GM12878 (cell line): ENCODE data around the gene MLLT3. TPM values are rescaled to one million over a fixed set of nuclear protein-coding genes. Genes with fewer than 3 reads are reported as not detected.
A peak's percentile ranks its signal among the peaks of the same experiment; 100 is the strongest.

Source experiments
- ATAC-seq: fragments of 200-7000 bp; cut with Tn5 transposase; 3 replicates; pipeline ENCODE4 v1.9.1; 2020; ENCODE audit warnings: mild to moderate bottlenecking, moderate library complexity
- BruUV-seq: library from RNA; stranded (reverse); fragments of 400-500 nt; replicated peaks from 2 replicates; lab custom pipeline; 2021; lab: Mats Ljungman, UMichigan
- CTCF ChIA-PET: fragments of 300-600 bp; sonication (Branson Sonifier 250); formaldehyde crosslinking; extraction: SDS; loops from one replicate; lab custom pipeline; 2021; ENCODE audit warnings: inconsistent platforms; lab: Yijun Ruan, JAX
- POLR2A ChIA-PET: fragments of 350-600 bp; formaldehyde crosslinking; extraction: SDS; loops from one replicate; lab custom pipeline; 2021; ENCODE audit warnings: inconsistent platforms; lab: Charles Lee
- RAD21 ChIA-PET: fragments of 300-600 bp; sonication (Branson Sonifier 250); formaldehyde crosslinking; loops from one replicate; lab custom pipeline; 2023; ENCODE audit warnings: antibody characterized with exemption; ENCODE audit not compliant: unreplicated experiment; lab: Charles Lee
- SMC1A ChIA-PET: fragments of 300-600 bp; sonication (Branson Sonifier 250); formaldehyde crosslinking; loops from one replicate; lab custom pipeline; 2023; ENCODE audit not compliant: unreplicated experiment, uncharacterized antibody; lab: Charles Lee
- DNase-seq: peaks from one replicate; pipeline ENCODE4 v3.0.0-alpha.2; 2011; ENCODE audit warnings: low read depth, low spot score
- FAIRE-seq: peaks from 3 replicates; lab custom pipeline; 2011; peaks lifted over from hg19 to GRCh38; lab: Jason Lieb, UNC
- H2AFZ ChIP-seq: 2 replicates; pipeline ENCODE4 v1.6.0; 2011; ENCODE audit warnings: low read depth, low read length, control low read depth; ENCODE audit not compliant: control insufficient read depth
- H3K27ac ChIP-seq: 2 replicates; pipeline ENCODE4 v1.5.1; 2011; ENCODE audit warnings: control low read depth; ENCODE audit not compliant: control insufficient read depth, insufficient read depth
- H3K27me3 ChIP-seq, 2 experiments: replicated peaks in 1 of 2; 2 replicates each; pipeline versions ENCODE4 v1.6.0 to v1.6.1; 2011; ENCODE audit warnings: low read length in 1 of 2; ENCODE audit not compliant: control insufficient read depth in 2 of 2, insufficient read depth in 2 of 2
- H3K36me3 ChIP-seq, 2 experiments: 2 replicates each; pipeline ENCODE4 v1.5.1; 2011; ENCODE audit warnings: low read length in 1 of 2; ENCODE audit not compliant: control insufficient read depth in 2 of 2, insufficient read depth in 2 of 2
- H3K4me1 ChIP-seq: 2 replicates; pipeline ENCODE4 v1.6.1; 2011; ENCODE audit warnings: mild to moderate bottlenecking, low read length, moderate library complexity, mixed read lengths; ENCODE audit not compliant: control insufficient read depth, insufficient read depth
- H3K4me2 ChIP-seq: 2 replicates; pipeline ENCODE4 v1.6.0; 2011; ENCODE audit warnings: control low read depth; ENCODE audit not compliant: control insufficient read depth, insufficient read depth
- H3K4me3 ChIP-seq: fragments of 200-600 bp; sonication (generic); 2 replicates; pipeline ENCODE4 v1.5.1; 2016
- H3K79me2 ChIP-seq: 2 replicates; pipeline ENCODE4 v1.6.0; 2011; ENCODE audit warnings: low read length; ENCODE audit not compliant: control insufficient read depth, insufficient read depth
- H3K9ac ChIP-seq: 2 replicates; pipeline ENCODE4 v1.8.0; 2011; ENCODE audit warnings: low read length, control low read depth, mixed read lengths; ENCODE audit not compliant: control insufficient read depth, insufficient read depth
- H3K9me3 ChIP-seq: replicated peaks from 3 replicates; pipeline ENCODE4 v1.5.1; 2011; ENCODE audit warnings: mild to moderate bottlenecking, low read length; ENCODE audit not compliant: control insufficient read depth, insufficient read depth
- H4K20me1 ChIP-seq: 2 replicates; pipeline ENCODE4 v1.6.0; 2011; ENCODE audit not compliant: control insufficient read depth, insufficient read depth
- EP300 ChIP-seq, 2 experiments: fragments of 150-350 bp in 1 of 2; IDR thresholded peaks; 2 replicates each; pipeline ENCODE4 v1.6.1; 2011 to 2012; ENCODE audit warnings: low read depth in 2 of 2, low read length in 2 of 2, borderline replicate concordance in 1 of 2, improper control_type of control experiment in 1 of 2, inconsistent platforms in 1 of 2; ENCODE audit not compliant: control insufficient read depth in 1 of 2
- FOXK2 ChIP-seq: fragments of 450-650 bp; IDR thresholded peaks from 2 replicates; pipeline ENCODE4 v1.6.1; 2017; ENCODE audit warnings: mild to moderate bottlenecking, moderate library complexity
- IRF4 ChIP-seq: IDR thresholded peaks from 2 replicates; pipeline ENCODE4 v1.6.1; 2011; ENCODE audit warnings: low read depth, low read length
- MEF2A ChIP-seq: IDR thresholded peaks from 2 replicates; pipeline ENCODE4 v1.6.1; 2011; ENCODE audit warnings: low read depth, mild to moderate bottlenecking, low read length, moderate library complexity; ENCODE audit not compliant: insufficient read depth
- MEF2B ChIP-seq: fragments of 450-650 bp; IDR thresholded peaks from 2 replicates; pipeline ENCODE4 v1.6.1; 2018; ENCODE audit warnings: mild to moderate bottlenecking, moderate library complexity; ENCODE audit not compliant: partially characterized antibody, poor library complexity, severe bottlenecking
- MTA2 ChIP-seq: fragments of 450-650 bp; IDR thresholded peaks from 2 replicates; pipeline ENCODE4 v1.6.1; 2016; ENCODE audit warnings: low read depth, mild to moderate bottlenecking, moderate library complexity
- POLR2A ChIP-seq: IDR thresholded peaks from 2 replicates; pipeline ENCODE4 v1.6.1; 2011; ENCODE audit warnings: low read depth, mild to moderate bottlenecking, low read length
- RUNX3 ChIP-seq: IDR thresholded peaks from 2 replicates; pipeline ENCODE4 v1.6.1; 2012; ENCODE audit warnings: low read length, inconsistent platforms
- SIN3A ChIP-seq: IDR thresholded peaks from 2 replicates; pipeline ENCODE4 v1.6.1; 2012; ENCODE audit warnings: low read depth, low read length, improper control_type of control experiment
- SMC3 ChIP-seq: IDR thresholded peaks from 2 replicates; pipeline ENCODE4 v1.6.1; 2011; ENCODE audit warnings: low read length, improper control_type of control experiment, borderline replicate concordance
- SUPT20H ChIP-seq: IDR thresholded peaks from 2 replicates; pipeline ENCODE4 v1.6.1; 2011; ENCODE audit warnings: low read depth, mild to moderate bottlenecking, low read length, moderate library complexity, borderline replicate concordance; ENCODE audit not compliant: control insufficient read depth
- WGBS: methylation state at CpG from one replicate; pipeline ENCODE4 v1.1.6; 2016; ENCODE audit warnings: low lambda C conversion rate; ENCODE audit not compliant: insufficient replicate concordance, insufficient coverage; ENCODE audit errors: missing lambda C conversion rate; 5-methylcytosine and 5-hydroxymethylcytosine counted together
- in situ Hi-C: fragments of 300-500 bp; cut with MboI; formaldehyde crosslinking; loops from 9 replicates; pipeline ENCODE4 v1.14.3; 2018; ENCODE audit warnings: mixed read lengths
- intact Hi-C: fragments of 100-400 bp; cut with micrococcal nuclease; formaldehyde crosslinking; loops from one replicate; pipeline ENCODE4 v1.14.2; 2022; ENCODE audit not compliant: unreplicated experiment
- polyA plus RNA-seq, 11 experiments: library from polyadenylated mRNA; depleted of rRNA in 4 of 11; unstranded in 6 of 11; stranded (reverse) in 5 of 11; fragments of >200 nt; fragmentation: Nextera tagmentation in 4 of 11; fragmentation: Illumina TruSeq in 1 of 11; extraction: Ambion mirVana in 4 of 11; extraction: Trizol in 1 of 11; gene quantifications; 1 replicate in 1 of 11; 2 replicates in 10 of 11; pipeline versions ENCODE4 v1.2.1 to v1.2.3, GENCODE V29; 2011 to 2016; ENCODE audit warnings: inconsistent platforms in 2 of 11, missing spikeins in 2 of 11, low read depth in 1 of 11
- total RNA-seq, 4 experiments: library from RNA; depleted of rRNA in 3 of 4; stranded (reverse); fragments of >200 nt in 3 of 4; fragmentation: Illumina TruSeq in 1 of 4; extraction: Trizol in 1 of 4; gene quantifications; 2 replicates each; pipeline versions ENCODE4 v1.2.1 to v1.2.3, GENCODE V29; 2013 to 2021
- TF ChIP-seq, protein P1 (sequence below): fragments of 450-650 bp; IDR thresholded peaks from 2 replicates; pipeline ENCODE4 v1.6.1; 2016; ENCODE audit warnings: mild to moderate bottlenecking

Gene MLLT3
- total and polyA plus RNA-seq, 10 of the 15 experiments (the other 5 are each of a cell fraction or from before 2014, with no cell fraction given): 17.7 to 72.3 (median 35.6) TPM

DNA sequence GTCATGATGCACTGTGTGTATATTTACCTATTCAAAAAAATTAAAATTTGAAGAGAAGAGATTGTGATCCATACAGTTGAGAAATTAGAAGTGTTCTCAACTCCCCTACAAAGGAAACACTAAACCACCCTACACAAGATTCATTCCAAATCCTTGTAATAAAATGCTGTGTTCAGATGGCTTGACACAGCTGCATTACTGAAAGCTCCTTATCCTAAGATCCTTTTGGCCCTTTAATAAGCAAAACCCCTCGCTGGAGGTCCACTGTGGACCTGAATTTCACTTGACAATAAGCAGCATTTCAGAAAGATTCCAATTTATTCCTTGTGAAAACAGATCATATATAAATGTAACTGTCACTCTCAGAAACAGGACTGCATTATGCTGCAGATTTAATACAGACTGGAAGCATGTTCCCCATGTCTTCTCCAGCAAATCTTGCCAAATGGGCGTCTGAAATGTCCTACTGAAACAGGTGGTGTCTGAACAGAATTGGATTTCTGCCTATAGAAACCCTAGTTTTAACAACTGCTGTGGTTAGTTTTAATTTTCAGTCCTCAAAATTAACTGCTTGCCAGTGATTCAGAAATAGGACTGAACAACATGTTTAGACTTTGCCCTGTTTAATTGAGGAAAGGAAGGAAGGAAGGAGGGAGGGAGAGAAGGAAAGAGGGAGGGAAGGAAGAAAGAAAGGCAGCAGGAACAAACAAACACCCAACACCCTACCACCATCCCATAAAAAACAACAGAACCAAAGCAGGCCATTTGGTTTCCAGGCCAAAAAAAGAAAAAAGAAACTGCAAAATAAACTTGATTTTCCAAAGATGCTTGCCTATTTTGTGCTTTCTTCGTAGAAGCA, 179.6 kb downstream of the MLLT3 start (continued):
- no peak for TF ChIP-seq EP300 (IDR thresholded peaks at IDR 0.05; ENCODE audit: borderline replicate concordance in 1 of 2, control insufficient read depth in 1 of 2, low read depth in 2 of 2, low read length in 2 of 2)
- TF ChIP-seq MTA2: no peak

DNA sequence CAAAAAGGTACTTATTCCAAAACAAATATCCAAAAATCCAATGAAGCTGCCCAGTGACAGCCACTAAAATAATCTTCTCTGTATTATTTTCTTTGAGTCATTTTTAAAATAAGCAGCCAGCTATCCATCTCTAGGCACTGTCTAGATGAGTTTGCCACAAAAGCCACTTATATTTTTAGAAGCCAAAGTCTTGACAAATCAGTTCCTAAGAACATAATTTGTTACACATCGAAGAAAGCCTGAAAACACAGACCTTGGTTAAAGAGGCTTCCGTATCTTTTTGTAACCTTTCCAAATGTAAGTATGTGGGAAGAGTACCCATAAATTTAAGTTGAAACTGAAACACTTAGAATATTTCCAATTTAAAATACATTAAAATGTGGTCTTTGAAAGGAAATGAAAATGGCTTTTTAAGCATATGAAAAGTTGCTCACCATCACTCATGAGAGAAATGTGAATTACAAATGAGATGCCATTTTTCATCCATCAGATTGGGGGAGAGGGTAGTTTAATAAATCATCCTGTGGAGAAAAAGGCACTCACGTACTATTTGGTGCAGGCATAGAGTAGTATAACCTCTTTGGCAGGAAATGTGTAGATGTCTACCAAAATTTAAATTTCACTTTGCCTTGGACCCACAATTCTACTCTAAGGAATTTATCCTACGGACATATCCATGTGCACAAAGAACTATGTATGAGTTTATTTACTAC, 180.4 kb downstream of the MLLT3 start:
- DNase-seq (peak; percentile 15), FAIRE-seq (no peak), ATAC-seq (peak; percentile 41; the same call in 2 of the 3 replicates)
- 42% methylated on average over 4 of the region's 4 CpGs for WGBS
- intact Hi-C loops: no loop called here
- ChIA-PET SMC1A (interaction anchor here (0.7 to 1.7 kb wide), 3 partner anchors 16 to 60 kb away, joined by 3 to 5 read pairs (median 4); no protein-coding TSS in a partner anchor), RAD21 (no interaction called here), CTCF (interaction anchor here (1.0 kb wide), 1 partner anchor 500 kb away, joined by 3 read pairs; no protein-coding TSS in a partner anchor), POLR2A (interaction anchor here (1.3 kb wide), 1 partner anchor 11 kb away, joined by 3 read pairs; no protein-coding TSS in a partner anchor)
- Histone ChIP-seq H3K27me3 (no peaks in the 10 kb centered on the region), H3K36me3 (0 out of 4 replicates have a peak, but pooled peaks cover 0 to 5% of the 10 kb centered on the region in 2 experiments), H3K4me2 (peak overlapping the region; percentile 84), H2AFZ (no peak overlapping the region), H3K4me3 (no peak overlapping the region; the same call in 1 of the 2 replicates), H3K27ac (peak overlapping the region; percentile 15; the same call in 1 of the 2 replicates), H3K9ac (no peak overlapping the region), H4K20me1 (no peaks in the 10 kb centered on the region), H3K79me2 (peaks cover 6% of the 10 kb centered on the region), H3K9me3 (no peaks in the 10 kb centered on the region), H3K4me1 (peaks cover 23% of the 10 kb centered on the region)
- TF ChIP-seq FOXK2: no peak
- TF ChIP-seq MEF2B: no peak
- TF ChIP-seq RUNX3: peak; percentile 53
- peak; percentile 19; the same call in 1 of the 2 replicates for TF ChIP-seq MEF2A
- no peak for TF ChIP-seq POLR2A
- TF ChIP-seq SMC3: no peak
- no peak for TF ChIP-seq SUPT20H
- TF ChIP-seq IRF4: no peak
- no peak for TF ChIP-seq SIN3A
- TF ChIP-seq, protein P1, sequence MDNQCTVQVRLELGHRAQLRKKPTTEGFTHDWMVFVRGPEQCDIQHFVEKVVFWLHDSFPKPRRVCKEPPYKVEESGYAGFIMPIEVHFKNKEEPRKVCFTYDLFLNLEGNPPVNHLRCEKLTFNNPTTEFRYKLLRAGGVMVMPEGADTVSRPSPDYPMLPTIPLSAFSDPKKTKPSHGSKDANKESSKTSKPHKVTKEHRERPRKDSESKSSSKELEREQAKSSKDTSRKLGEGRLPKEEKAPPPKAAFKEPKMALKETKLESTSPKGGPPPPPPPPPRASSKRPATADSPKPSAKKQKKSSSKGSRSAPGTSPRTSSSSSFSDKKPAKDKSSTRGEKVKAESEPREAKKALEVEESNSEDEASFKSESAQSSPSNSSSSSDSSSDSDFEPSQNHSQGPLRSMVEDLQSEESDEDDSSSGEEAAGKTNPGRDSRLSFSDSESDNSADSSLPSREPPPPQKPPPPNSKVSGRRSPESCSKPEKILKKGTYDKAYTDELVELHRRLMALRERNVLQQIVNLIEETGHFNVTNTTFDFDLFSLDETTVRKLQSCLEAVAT: no peak
- BruUV-seq: no TSS peak
- in situ Hi-C loops: no loop called here
